ENCODE measurements around the gene EMILIN2. TPM values are rescaled to one million over a fixed set of nuclear protein-coding genes. Genes with fewer than 3 reads are reported as not detected.

Gene EMILIN2
- total and polyA plus RNA-seq, 10 donors = 7.5 to 47.7 (median 21.3) TPM

GRCh38 chr18:2908946-2909335, 62.1 kb downstream of the EMILIN2 start:
- Histone ChIP-seq H3K9me3 (no peaks in the 10 kb centered on the region), H3K36me3 (peaks cover 0 to 59% (median 39%) of the 10 kb centered on the region in 6 donors), H3K27me3 (replicated peaks in 1 of 7) (no peaks in the 10 kb centered on the region), H3K27ac (no peak overlapping the region), H3K4me3 (no peak overlapping the region), H3K4me1 (peaks cover 4 to 40% (median 30%) of the 10 kb centered on the region in 6 donors)
- DNase-seq = no peak
- 88 to 100% (median 91%) methylated on average over 2 of the region's 2 CpGs for WGBS, 5 donors
- intact Hi-C loops (cut with DNase I; ENCODE audit: low total_unique reads) = no loop called here
- no peak for TF ChIP-seq POLR2A (IDR thresholded peaks at IDR 0.05)
- no peak for TF ChIP-seq CTCF (IDR thresholded peaks at IDR 0.05 in 8 of 11, conservative IDR thresholded peaks at IDR 0.05 in 3 of 11)

- Histone ChIP-seq H3K36me3 (peaks cover 0 to 66% (median 44%) of the 10 kb centered on the region in 6 donors), H3K27ac (no peak overlapping the region), H3K4me3 (no peak overlapping the region), H3K9me3 (no peaks in the 10 kb centered on the region), H3K27me3 (replicated peaks in 1 of 7) (no peaks in the 10 kb centered on the region), H3K4me1 (peaks cover 4 to 37% (median 29%) of the 10 kb centered on the region in 6 donors)
- WGBS, 5 donors = 87 to 92% (median 89%) methylated on average over 16 to 22 of the region's 22 CpGs
- peak in 1 of 3 donors; percentile 64 for TF ChIP-seq POLR2AphosphoS5 (IDR thresholded peaks at IDR 0.05)
- TF ChIP-seq CTCF (IDR thresholded peaks at IDR 0.05 in 8 of 11, conservative IDR thresholded peaks at IDR 0.05 in 3 of 11) = no peak
- intact Hi-C loops (cut with DNase I; ENCODE audit: low total_unique reads) = no loop called here
- no peak for DNase-seq
These were observed 62.8 kb downstream of the EMILIN2 start for GRCh38 chr18:2909431-2910140.

GRCh38 chr18:2910261-2910660, 63.5 kb downstream of the EMILIN2 start:
- H3K4me1 ChIP-seq = peaks cover 4 to 30% (median 24%) of the 10 kb centered on the region in 6 donors
- WGBS, 5 donors = 79 to 95% (median 94%) methylated on average over 7 to 10 of the region's 10 CpGs
- H3K27ac ChIP-seq = no peak overlapping the region
- no peaks in the 10 kb centered on the region for H3K27me3 ChIP-seq (replicated peaks in 1 of 7)
- TF ChIP-seq POLR2AphosphoS5 (IDR thresholded peaks at IDR 0.05) = no peak
- no peak for TF ChIP-seq POLR2A (IDR thresholded peaks at IDR 0.05)
- TF ChIP-seq CTCF (IDR thresholded peaks at IDR 0.05 in 8 of 11, conservative IDR thresholded peaks at IDR 0.05 in 3 of 11) = no peak
- H3K36me3 ChIP-seq = peaks cover 0 to 72% (median 50%) of the 10 kb centered on the region in 6 donors
- no peaks in the 10 kb centered on the region for H3K9me3 ChIP-seq
- DNase-seq = no peak
- no peak overlapping the region for H3K4me3 ChIP-seq
- intact Hi-C loops (cut with DNase I; ENCODE audit: low total_unique reads) = no loop called here

GRCh38 chr18:2910751-2911425, 64.1 kb downstream of the EMILIN2 start:
- Histone ChIP-seq H3K27ac (no peak overlapping the region), H3K27me3 (replicated peaks in 1 of 7) (no peaks in the 10 kb centered on the region), H3K36me3 (peaks cover 0 to 79% (median 54%) of the 10 kb centered on the region in 6 donors), H3K9me3 (no peaks in the 10 kb centered on the region), H3K4me1 (peaks cover 4 to 24% (median 19%) of the 10 kb centered on the region in 6 donors), H3K4me3 (no peak overlapping the region)
- peak in 1 of 3 donors; percentile 21 for TF ChIP-seq POLR2AphosphoS5 (IDR thresholded peaks at IDR 0.05)
- no peak for TF ChIP-seq POLR2A (IDR thresholded peaks at IDR 0.05)
- DNase-seq = no peak
- intact Hi-C loops (cut with DNase I; ENCODE audit: low total_unique reads) = no loop called here
- 85 to 94% (median 90%) methylated on average over 13 of the region's 13 CpGs for WGBS, 5 donors

Data from spleen (tissue), 11 donors.